ENCODE data around the gene PKP1. TPM values are rescaled to one million over a fixed set of nuclear protein-coding genes. Genes with fewer than 3 reads are reported as not detected.

PKP1 gene
- total RNA-seq, 2 donors from 2014 or later: 36.8 to 82.9 TPM

DNA sequence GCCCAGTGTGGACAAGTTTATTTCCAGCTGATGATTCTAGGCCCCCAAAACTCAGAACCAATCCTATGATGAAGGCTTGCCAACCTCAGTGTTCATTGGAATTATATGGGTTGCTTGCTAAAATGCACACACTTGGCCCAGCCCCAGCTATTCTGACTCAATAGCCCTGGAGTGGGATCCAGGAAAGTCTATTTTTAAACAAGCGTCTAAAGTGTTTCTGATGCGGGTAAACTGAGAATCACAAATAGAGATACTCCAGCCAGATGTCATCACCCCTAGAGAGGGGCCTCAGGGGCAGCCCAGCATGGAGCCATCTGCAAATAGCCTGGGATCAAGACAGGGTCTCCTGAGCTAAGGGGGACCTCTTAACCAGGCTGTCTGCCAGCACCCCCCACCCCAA is 46.0 kb downstream of the PKP1 start:
- no peak for DNase-seq (ENCODE audit: low spot score)
- no peaks in the 10 kb centered on the region for H3K9me3 ChIP-seq
- peaks cover 0 to 12% of the 10 kb centered on the region in 2 donors for H3K36me3 ChIP-seq
- TF ChIP-seq, protein P1, sequence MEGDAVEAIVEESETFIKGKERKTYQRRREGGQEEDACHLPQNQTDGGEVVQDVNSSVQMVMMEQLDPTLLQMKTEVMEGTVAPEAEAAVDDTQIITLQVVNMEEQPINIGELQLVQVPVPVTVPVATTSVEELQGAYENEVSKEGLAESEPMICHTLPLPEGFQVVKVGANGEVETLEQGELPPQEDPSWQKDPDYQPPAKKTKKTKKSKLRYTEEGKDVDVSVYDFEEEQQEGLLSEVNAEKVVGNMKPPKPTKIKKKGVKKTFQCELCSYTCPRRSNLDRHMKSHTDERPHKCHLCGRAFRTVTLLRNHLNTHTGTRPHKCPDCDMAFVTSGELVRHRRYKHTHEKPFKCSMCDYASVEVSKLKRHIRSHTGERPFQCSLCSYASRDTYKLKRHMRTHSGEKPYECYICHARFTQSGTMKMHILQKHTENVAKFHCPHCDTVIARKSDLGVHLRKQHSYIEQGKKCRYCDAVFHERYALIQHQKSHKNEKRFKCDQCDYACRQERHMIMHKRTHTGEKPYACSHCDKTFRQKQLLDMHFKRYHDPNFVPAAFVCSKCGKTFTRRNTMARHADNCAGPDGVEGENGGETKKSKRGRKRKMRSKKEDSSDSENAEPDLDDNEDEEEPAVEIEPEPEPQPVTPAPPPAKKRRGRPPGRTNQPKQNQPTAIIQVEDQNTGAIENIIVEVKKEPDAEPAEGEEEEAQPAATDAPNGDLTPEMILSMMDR (IDR thresholded peaks at IDR 0.05): no peak
- TF ChIP-seq POLR2AphosphoS5 (IDR thresholded peaks at IDR 0.05) (no peak), POLR2A (IDR thresholded peaks at IDR 0.05) (no peak)
- intact Hi-C loops (cut with DNase I): no loop called here
- H3K4me3 ChIP-seq: no peak overlapping the region
- no peaks in the 10 kb centered on the region for H3K4me1 ChIP-seq (replicated peaks)
- no peaks in the 10 kb centered on the region for H3K27me3 ChIP-seq (replicated peaks; ENCODE audit: insufficient read depth)
- 76% methylated on average over 2 of the region's 2 CpGs for WGBS
- H3K27ac ChIP-seq: no peak overlapping the region

DNA sequence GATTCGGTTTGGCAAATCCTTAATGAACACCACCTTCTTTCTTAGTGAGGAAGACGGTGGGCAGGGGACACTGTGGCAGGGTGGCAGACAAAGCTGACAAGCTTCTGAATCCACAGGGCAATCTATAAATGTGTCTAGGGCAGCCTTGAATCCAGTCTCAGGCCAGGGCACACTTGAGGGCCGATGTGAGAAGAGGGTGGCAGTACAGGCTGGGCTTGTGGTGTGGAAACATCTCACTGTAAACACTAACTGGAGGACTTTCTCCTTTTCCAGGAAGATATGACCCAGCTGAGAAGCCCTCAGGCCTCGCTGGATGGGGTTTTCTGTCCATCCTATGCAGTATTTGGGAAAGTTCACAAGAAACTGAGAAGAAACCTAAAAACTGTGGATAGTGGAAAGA is 46.5 kb downstream of the PKP1 start:
- 78% methylated on average over 4 of the region's 4 CpGs for WGBS
- Histone ChIP-seq H3K4me3 (no peak overlapping the region), H3K4me1 (replicated peaks) (no peaks in the 10 kb centered on the region), H3K27ac (no peak overlapping the region), H3K36me3 (peaks cover 0 to 7% of the 10 kb centered on the region in 2 donors), H3K27me3 (replicated peaks; ENCODE audit: insufficient read depth) (no peaks in the 10 kb centered on the region), H3K9me3 (no peaks in the 10 kb centered on the region)
- DNase-seq (ENCODE audit: low spot score): no peak
- intact Hi-C loops (cut with DNase I): no loop called here
- TF ChIP-seq, protein P1 (IDR thresholded peaks at IDR 0.05): no peak

DNA sequence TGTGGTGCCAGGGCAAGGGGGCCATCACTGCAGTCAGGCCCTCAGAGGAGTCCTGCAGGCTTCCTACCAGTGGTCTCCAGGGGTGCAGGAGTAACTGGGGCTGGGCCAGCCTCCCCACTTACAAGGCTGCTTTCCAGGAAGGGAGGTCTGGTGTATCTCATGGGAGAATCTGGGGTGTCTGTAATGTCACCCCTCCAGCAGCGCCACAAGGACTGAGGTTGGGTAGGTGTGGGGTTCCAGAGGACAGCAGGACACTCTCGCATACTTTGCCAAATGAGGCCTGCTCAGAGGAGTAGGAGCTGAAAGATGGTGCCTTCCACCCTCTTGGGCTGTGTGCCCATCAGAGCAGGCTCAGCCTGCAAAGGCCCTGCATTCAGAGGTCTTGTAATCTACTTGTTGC is 47.2 kb downstream of the PKP1 start:
- 100% methylated on average over 2 of the region's 2 CpGs for WGBS
- Histone ChIP-seq H3K9me3 (no peaks in the 10 kb centered on the region), H3K27me3 (replicated peaks; ENCODE audit: insufficient read depth) (no peaks in the 10 kb centered on the region), H3K36me3 (no peaks in the 10 kb centered on the region), H3K27ac (no peak overlapping the region), H3K4me1 (replicated peaks) (no peaks in the 10 kb centered on the region), H3K4me3 (no peak overlapping the region)
- TF ChIP-seq POLR2A (IDR thresholded peaks at IDR 0.05) (no peak), POLR2AphosphoS5 (IDR thresholded peaks at IDR 0.05) (no peak)
- TF ChIP-seq, protein P1 (IDR thresholded peaks at IDR 0.05): no peak
- no peak for DNase-seq (ENCODE audit: low spot score)
- intact Hi-C loops (cut with DNase I): no loop called here

DNA sequence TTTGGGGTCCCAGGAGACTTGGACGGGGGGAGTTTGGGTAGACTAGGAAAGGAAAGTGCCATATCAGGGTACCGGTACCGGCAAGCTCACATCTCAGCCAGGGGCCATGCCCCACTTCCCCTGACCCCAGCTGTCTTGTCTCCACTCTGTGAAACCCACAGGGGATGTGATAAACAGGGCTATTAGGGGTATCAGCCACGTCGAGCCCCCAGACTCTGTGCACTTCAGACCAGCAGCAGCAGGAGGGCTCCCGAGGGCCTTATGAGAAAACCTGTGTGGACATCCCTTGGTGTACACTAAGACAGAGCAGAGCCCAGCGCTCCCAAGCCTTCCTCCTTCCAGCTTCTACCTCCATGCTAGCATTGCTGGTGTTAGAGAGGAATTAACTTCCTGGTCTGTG is 47.9 kb downstream of the PKP1 start:
- Histone ChIP-seq H3K4me1 (replicated peaks) (no peaks in the 10 kb centered on the region), H3K27me3 (replicated peaks; ENCODE audit: insufficient read depth) (no peaks in the 10 kb centered on the region), H3K36me3 (no peaks in the 10 kb centered on the region), H3K9me3 (no peaks in the 10 kb centered on the region), H3K27ac (no peak overlapping the region), H3K4me3 (no peak overlapping the region)
- no peak for TF ChIP-seq POLR2A (IDR thresholded peaks at IDR 0.05)
- TF ChIP-seq, protein P1 (IDR thresholded peaks at IDR 0.05): no peak
- TF ChIP-seq POLR2AphosphoS5 (IDR thresholded peaks at IDR 0.05): no peak
- 90% methylated on average over 7 of the region's 7 CpGs for WGBS
- no peak for DNase-seq (ENCODE audit: low spot score)
- intact Hi-C loops (cut with DNase I): no loop called here

DNA sequence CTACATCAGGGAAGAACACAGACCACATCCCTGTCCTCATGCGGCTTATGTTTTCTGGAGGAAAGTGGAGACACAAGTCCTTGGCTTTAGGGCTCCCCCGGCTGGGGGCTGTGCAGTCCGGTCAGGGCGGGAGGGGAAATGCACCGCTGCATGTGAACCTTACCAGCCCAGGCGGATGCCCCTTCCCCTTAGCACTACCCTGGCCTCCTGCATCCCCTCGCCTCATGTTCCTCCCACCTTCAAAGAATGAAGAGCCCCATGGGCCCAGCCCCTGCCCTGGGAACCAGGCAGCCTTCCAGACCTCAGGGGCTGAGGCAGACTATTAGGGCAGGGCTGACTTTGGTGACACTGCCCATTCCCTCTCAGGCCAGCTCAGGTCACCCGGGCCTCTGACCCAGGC is 48.7 kb downstream of the PKP1 start:
- Histone ChIP-seq H3K4me3 (no peak overlapping the region), H3K27ac (no peak overlapping the region), H3K36me3 (no peaks in the 10 kb centered on the region), H3K4me1 (replicated peaks) (no peaks in the 10 kb centered on the region), H3K9me3 (no peaks in the 10 kb centered on the region), H3K27me3 (replicated peaks; ENCODE audit: insufficient read depth) (no peaks in the 10 kb centered on the region)
- WGBS: 93% methylated on average over 8 of the region's 8 CpGs
- TF ChIP-seq POLR2AphosphoS5 (IDR thresholded peaks at IDR 0.05) (no peak), POLR2A (IDR thresholded peaks at IDR 0.05) (no peak)
- TF ChIP-seq, protein P1 (IDR thresholded peaks at IDR 0.05): no peak
- intact Hi-C loops (cut with DNase I): no loop called here
- no peak for DNase-seq (ENCODE audit: low spot score)
